K562 (cell line): Measurements from ENCODE around the gene ERP44. TPM values are rescaled to one million over a fixed set of nuclear protein-coding genes. Genes with fewer than 3 reads are reported as not detected.
A peak's percentile ranks its signal among the peaks of the same experiment; 100 is the strongest.

Experiments
- ATAC-seq: fragments of 200-7000 bp; cut with Tn5 transposase; 3 replicates; pipeline ENCODE4 v1.9.1; 2020; ENCODE audit warnings: moderate library complexity
- BruUV-seq: library from RNA; stranded (reverse); fragments of 400-500 nt; replicated peaks from 2 replicates; lab custom pipeline; 2021; lab: Mats Ljungman, UMichigan
- CTCF ChIA-PET: fragments of 300-600 bp; formaldehyde crosslinking; extraction: SDS; loops from one replicate; lab custom pipeline; 2021; ENCODE audit warnings: low intra/inter-chr PET ratio; lab: Yijun Ruan, JAX
- POLR2A ChIA-PET: fragments of 300-600, 350-650 bp; sonication (Branson Sonifier 250); formaldehyde crosslinking; extraction: SDS; loops from one replicate; lab custom pipeline; 2021; ENCODE audit warnings: antibody characterized with exemption, inconsistent platforms; lab: Yijun Ruan, JAX
- DNase-seq, 4 experiments: peaks; one replicate each; pipeline versions ENCODE4 v3.0.0 to v3.0.0-alpha.2; 2011 to 2018; ENCODE audit warnings: low spot score in 3 of 4, mixed read lengths in 3 of 4; ENCODE audit errors: extremely low read depth in 1 of 4
- FAIRE-seq: peaks from 2 replicates; lab custom pipeline; 2011; peaks lifted over from hg19 to GRCh38; lab: Jason Lieb, UNC
- H2AFZ ChIP-seq: 2 replicates; pipeline ENCODE4 v1.6.0; 2011; ENCODE audit warnings: low read depth, low read length, control low read depth, inconsistent platforms
- H3K27ac ChIP-seq: fragments of 200-600 bp; 3 replicates; pipeline ENCODE4 v1.8.0; 2011; ENCODE audit warnings: low read depth, mild to moderate bottlenecking, control low read depth, inconsistent platforms, low read length, moderate library complexity, mixed read lengths; ENCODE audit errors: extremely low read depth
- H3K27me3 ChIP-seq, 2 experiments: fragments of 300-600 bp in 1 of 2; 2 replicates in 1 of 2; 3 replicates in 1 of 2; pipeline versions ENCODE4 v1.6.0 to v1.8.0; 2011; ENCODE audit warnings: inconsistent platforms in 2 of 2, low read length in 2 of 2, mild to moderate bottlenecking in 1 of 2, mixed read lengths in 1 of 2, moderate library complexity in 1 of 2; ENCODE audit not compliant: control insufficient read depth in 2 of 2, insufficient read depth in 2 of 2
- H3K36me3 ChIP-seq: fragments of 300-600 bp; 3 replicates; pipeline ENCODE4 v1.8.0; 2011; ENCODE audit warnings: mild to moderate bottlenecking, low read length, inconsistent platforms; ENCODE audit not compliant: control insufficient read depth, insufficient read depth
- H3K4me1 ChIP-seq, 2 experiments: fragments of 200-600 bp in 1 of 2; replicated peaks in 1 of 2; 2 replicates in 1 of 2; 3 replicates in 1 of 2; pipeline versions ENCODE4 v1.5.1 to v1.8.0; 2011; ENCODE audit warnings: inconsistent platforms in 2 of 2, low read length in 2 of 2, mild to moderate bottlenecking in 1 of 2, mixed read lengths in 1 of 2, moderate library complexity in 1 of 2; ENCODE audit not compliant: control insufficient read depth in 2 of 2, insufficient read depth in 2 of 2
- H3K4me2 ChIP-seq: 2 replicates; pipeline ENCODE4 v1.6.1; 2011; ENCODE audit warnings: low read length, control low read depth, inconsistent platforms, mixed read lengths; ENCODE audit not compliant: insufficient read depth
- H3K4me3 ChIP-seq: fragments of 200-600 bp; sonication (generic), shearing (Covaris generic); 2 replicates; pipeline ENCODE4 v1.5.1; 2016; ENCODE audit warnings: control low read depth, inconsistent platforms
- H3K79me2 ChIP-seq: fragments of 200-600 bp; 3 replicates; pipeline ENCODE4 v1.8.0; 2011; ENCODE audit warnings: low read length, inconsistent platforms; ENCODE audit not compliant: control insufficient read depth, insufficient read depth
- H3K9ac ChIP-seq, 2 experiments: 2 replicates each; pipeline versions ENCODE4 v1.6.0 to v1.6.1; 2011; ENCODE audit warnings: low read depth in 2 of 2, low read length in 2 of 2, control low read depth in 1 of 2, inconsistent platforms in 1 of 2, mild to moderate bottlenecking in 1 of 2, mixed read lengths in 1 of 2; ENCODE audit not compliant: insufficient read depth in 1 of 2
- H3K9me1 ChIP-seq: one replicate; pipeline ENCODE4 v1.6.0; 2011; ENCODE audit warnings: inconsistent platforms, mild to moderate bottlenecking, low read length, moderate library complexity; ENCODE audit not compliant: control insufficient read depth, insufficient read depth
- H3K9me3 ChIP-seq: replicated peaks from 2 replicates; pipeline ENCODE4 v1.5.1; 2011; ENCODE audit warnings: low read depth, low read length, inconsistent platforms; ENCODE audit not compliant: control insufficient read depth, insufficient read depth
- H4K20me1 ChIP-seq: replicated peaks from 2 replicates; pipeline ENCODE4 v1.6.1; 2011; ENCODE audit warnings: low read length, inconsistent platforms, mixed read lengths; ENCODE audit not compliant: control insufficient read depth, insufficient read depth
- ARID1B ChIP-seq: fragments of 450-650 bp; IDR thresholded peaks from 2 replicates; pipeline ENCODE4 v1.6.1; 2016; ENCODE audit warnings: antibody characterized with exemption, mild to moderate bottlenecking, inconsistent platforms
- CBFA2T2 ChIP-seq: fragments of 450-650 bp; conservative IDR thresholded peaks from 2 replicates; pipeline ENCODE4 v1.6.1; 2017; ENCODE audit warnings: mild to moderate bottlenecking
- CTBP1 ChIP-seq: fragments of 450-650 bp; IDR thresholded peaks from 2 replicates; pipeline ENCODE4 v1.6.1; 2016; ENCODE audit warnings: borderline replicate concordance
- EP300 ChIP-seq: IDR thresholded peaks from 2 replicates; pipeline ENCODE4 v1.6.1; 2012; ENCODE audit warnings: low read length, improper control_type of control experiment
- GABPB2 ChIP-seq: fragments of 250-450 bp; sonication (Bioruptor Pico); conservative IDR thresholded peaks from 2 replicates; pipeline ENCODE4 v1.5.1; 2021; ENCODE audit warnings: mild to moderate bottlenecking
- HMBOX1 ChIP-seq: sonication (generic); IDR thresholded peaks from 2 replicates; pipeline ENCODE4 v1.6.1; 2016
- KDM1A ChIP-seq, 2 experiments: fragments of 450-650 bp; IDR thresholded peaks; 2 replicates each; pipeline ENCODE4 v1.6.1; 2016; ENCODE audit warnings: mild to moderate bottlenecking in 2 of 2
- MEIS2 ChIP-seq: fragments of 450-650 bp; IDR thresholded peaks from 2 replicates; pipeline ENCODE4 v1.6.1; 2014; ENCODE audit warnings: mild to moderate bottlenecking; ENCODE audit not compliant: partially characterized antibody
- PBX2 ChIP-seq, 2 experiments: IDR thresholded peaks in 1 of 2; conservative IDR thresholded peaks in 1 of 2; 2 replicates each; pipeline ENCODE4 v1.6.1; 2016; ENCODE audit warnings: low read depth in 2 of 2, mild to moderate bottlenecking in 1 of 2, missing compliant biosample characterization in 1 of 2, missing genetic modification characterization in 1 of 2, moderate library complexity in 1 of 2
- SOX6 ChIP-seq: fragments of 450-650 bp; IDR thresholded peaks from 2 replicates; pipeline ENCODE4 v1.6.1; 2014; ENCODE audit warnings: mild to moderate bottlenecking
- TAL1 ChIP-seq: fragments of 450-650 bp; IDR thresholded peaks from 2 replicates; pipeline ENCODE4 v1.6.1; 2016; ENCODE audit warnings: mild to moderate bottlenecking
- TCF3 ChIP-seq: sonication (generic); formaldehyde crosslinking; IDR thresholded peaks from 2 replicates; pipeline ENCODE4 v1.4.0; 2020; ENCODE audit warnings: mild to moderate bottlenecking, missing genetic modification reagents
- TFE3 ChIP-seq: fragments of 450-650 bp; formaldehyde crosslinking; IDR thresholded peaks from 2 replicates; pipeline ENCODE4 v1.4.0; 2020; ENCODE audit warnings: mild to moderate bottlenecking, mixed read lengths
- ZNF277 ChIP-seq: fragments of 250-450 bp; sonication (Bioruptor Pico); IDR thresholded peaks from 2 replicates; pipeline ENCODE4 v1.8.0; 2022; ENCODE audit warnings: inconsistent platforms, mild to moderate bottlenecking, moderate library complexity, borderline replicate concordance
- ZNF75A ChIP-seq: fragments of 450-650 bp; formaldehyde crosslinking; IDR thresholded peaks from 2 replicates; pipeline ENCODE4 v1.4.0; 2020; ENCODE audit warnings: mild to moderate bottlenecking
- WGBS: fragments of 100-300 bp; shearing (Covaris generic); methylation state at CpG from one replicate; pipeline ENCODE4 v1.1.6; 2016; ENCODE audit warnings: low coverage, mixed read lengths; ENCODE audit not compliant: insufficient coverage; ENCODE audit errors: missing lambda C conversion rate; 5-methylcytosine and 5-hydroxymethylcytosine counted together
- in situ Hi-C: fragments of 300-500 bp; cut with MboI; formaldehyde crosslinking; loops from 4 replicates; pipeline ENCODE4 v1.15.0; 2018; ENCODE audit warnings: inconsistent platforms, mixed read lengths
- intact Hi-C: fragments of 100-400 bp; cut with micrococcal nuclease; formaldehyde crosslinking; loops from 2 replicates; pipeline ENCODE4 v1.14.2; 2022
- polyA plus RNA-seq, 8 experiments: library from polyadenylated mRNA; depleted of rRNA in 4 of 8; stranded (reverse) in 5 of 8; unstranded in 3 of 8; fragments of >200 nt; fragmentation: Nextera tagmentation in 2 of 8; fragmentation: Illumina TruSeq in 1 of 8; extraction: Ambion mirVana in 2 of 8; extraction: Trizol in 1 of 8; gene quantifications; 2 replicates each; pipeline versions ENCODE4 v1.2.1 to v1.2.3, GENCODE V29; 2011 to 2014; ENCODE audit warnings: inconsistent platforms in 1 of 8, missing spikeins in 1 of 8
- total RNA-seq, 7 experiments: library from RNA; depleted of rRNA in 6 of 7; stranded (reverse); fragments of >200 nt in 6 of 7; fragmentation: Illumina TruSeq in 2 of 7; extraction: Trizol in 2 of 7; gene quantifications; 2 replicates each; pipeline versions ENCODE4 v1.2.1 to v1.2.3, GENCODE V29; 2011 to 2021; ENCODE audit warnings: low replicate concordance in 1 of 7
- TF ChIP-seq, protein P1 (sequence below): fragments of 250-450 bp; sonication (Bioruptor Pico); IDR thresholded peaks from 2 replicates; pipeline ENCODE4 v1.9.0; 2021; ENCODE audit warnings: mild to moderate bottlenecking

Gene ERP44
- total and polyA plus RNA-seq, 9 of the 15 experiments (the other 6 are each of a cell fraction or from before 2014, with no cell fraction given): 9.2 to 23.4 (median 13.6) TPM

DNA sequence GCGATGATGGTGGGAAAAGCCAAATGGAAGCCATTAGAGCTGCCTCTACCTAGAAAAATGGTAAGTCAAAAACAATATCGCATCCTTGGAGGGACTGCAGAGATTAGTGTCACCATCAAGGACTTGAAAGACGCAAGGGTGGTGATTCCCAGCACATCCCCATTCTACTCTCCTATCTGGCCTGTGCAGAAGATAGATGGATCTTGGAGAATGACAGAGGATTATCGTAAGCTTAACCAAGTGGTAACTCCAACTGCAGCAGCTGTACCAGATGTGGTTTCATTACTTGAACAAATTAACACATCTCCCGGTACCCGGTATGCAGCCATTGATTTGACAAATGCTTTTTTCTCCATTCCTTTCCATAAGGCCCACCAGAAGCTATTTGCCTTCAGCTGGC lies 23.8 kb downstream of the ERP44 start:
- no peaks in the 10 kb centered on the region for H3K27me3 ChIP-seq
- H3K36me3 ChIP-seq: 0 out of 3 replicates have a peak, but pooled peaks cover under 1% of the 10 kb centered on the region
- DNase-seq (peak in 1 of 4 experiments; percentile 51), ATAC-seq (no peak), FAIRE-seq (no peak)
- no peak overlapping the region for H3K27ac ChIP-seq
- H3K9me3 ChIP-seq: no peaks in the 10 kb centered on the region
- no peak overlapping the region for H3K4me3 ChIP-seq
- intact Hi-C loops: loop anchor here (5.0 kb wide), 1 partner anchor 48 kb away; no protein-coding TSS in a partner anchor
- H3K9me1 ChIP-seq: no peaks in the 10 kb centered on the region
- WGBS: 45% methylated on average over 5 of the region's 6 CpGs
- no peak overlapping the region for H3K4me2 ChIP-seq
- no peaks in the 10 kb centered on the region for H4K20me1 ChIP-seq
- CTCF ChIA-PET: no interaction called here
- POLR2A ChIA-PET: interaction anchor here (0.6 to 1.5 kb wide), 6 partner anchors 9 to 343 kb away, joined by 3 to 6 read pairs (median 3); no protein-coding TSS in a partner anchor
- in situ Hi-C loops: no loop called here
- H3K9ac ChIP-seq: no peak overlapping the region
- peaks cover 93% of the 10 kb centered on the region for H3K79me2 ChIP-seq
- H3K4me1 ChIP-seq: peaks cover 20 to 47% of the 10 kb centered on the region in 2 experiments; a peak in 4 of 5 replicates
- BruUV-seq: no TSS peak
- H2AFZ ChIP-seq: no peak overlapping the region
- no peak for TF ChIP-seq PBX2 (CRISPR knock-in tag; IDR thresholded peaks at IDR 0.05; ENCODE audit: low read depth)
- TF ChIP-seq PBX2 (tag; conservative IDR thresholded peaks at IDR 0.05; ENCODE audit: low read depth): peak; percentile 36
- no peak for TF ChIP-seq ZNF277 (CRISPR knock-in tag)
- TF ChIP-seq EP300: 0 out of 2 replicates have a peak, but pooled peaks have one; percentile 20
- peak; percentile 55 for TF ChIP-seq ARID1B
- peak; percentile 60 for TF ChIP-seq CBFA2T2
- TF ChIP-seq KDM1A (IDR thresholded peaks at IDR 0.05): peak in 1 of 2 experiments; percentile 33; a peak in 1 of 4 replicates
- no peak for TF ChIP-seq GABPB2 (CRISPR knock-in tag)
- peak; percentile 37; the same call in 1 of the 2 replicates for TF ChIP-seq CTBP1
- TF ChIP-seq TCF3 (CRISPR knock-in tag): peak; percentile 81
- no peak for TF ChIP-seq TFE3
- TF ChIP-seq TAL1: peak; percentile 51; the same call in 1 of the 2 replicates
- TF ChIP-seq HMBOX1: peak; percentile 44; the same call in 1 of the 2 replicates
- TF ChIP-seq SOX6: 0 out of 2 replicates have a peak, but pooled peaks have one; percentile 15
- peak; percentile 54 for TF ChIP-seq MEIS2
- TF ChIP-seq ZNF75A (CRISPR knock-in tag): no peak
- TF ChIP-seq, protein P1, sequence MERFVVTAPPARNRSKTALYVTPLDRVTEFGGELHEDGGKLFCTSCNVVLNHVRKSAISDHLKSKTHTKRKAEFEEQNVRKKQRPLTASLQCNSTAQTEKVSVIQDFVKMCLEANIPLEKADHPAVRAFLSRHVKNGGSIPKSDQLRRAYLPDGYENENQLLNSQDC (CRISPR knock-in tag): no peak
